GM21825 (cell line): ENCODE data around the gene TIMM9.
A peak's percentile ranks its signal among the peaks of the same experiment; 100 is the strongest.
"Not testable (repeated sequence)": the region's sequence is repeated elsewhere in the genome, so short reads cannot be mapped to it uniquely, and the experiment has no call there.

Experiments
- ATAC-seq: cut with Tn5 transposase; IDR thresholded peaks from one replicate; pipeline ENCODE4 v1.9.1; 2021; ENCODE audit warnings: mild to moderate bottlenecking, moderate library complexity; ENCODE audit not compliant: unreplicated experiment

The TIMM9 gene, protein sequence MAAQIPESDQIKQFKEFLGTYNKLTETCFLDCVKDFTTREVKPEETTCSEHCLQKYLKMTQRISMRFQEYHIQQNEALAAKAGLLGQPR

GRCh38 chr14:58427281-58428117, at the start of gene TIMM9, which contains the start of gene KIAA0586:
Gene TIMM9, minus strand, starts transcription at chr14:58427531. Its CDS starts 15,586 bp downstream, at chr14:58411945.
Gene KIAA0586, plus strand, starts transcription at chr14:58427719. Its CDS starts 546 bp downstream, at chr14:58428265.
- ATAC-seq = peak; percentile 82

- no peak for ATAC-seq
Measured at GRCh38 chr14:58476320-58476719, 49.0 kb upstream of the TIMM9 start.

- ATAC-seq = no peak
Measured at GRCh38 chr14:58469309-58469708, 42.0 kb upstream of the TIMM9 start.

DNA sequence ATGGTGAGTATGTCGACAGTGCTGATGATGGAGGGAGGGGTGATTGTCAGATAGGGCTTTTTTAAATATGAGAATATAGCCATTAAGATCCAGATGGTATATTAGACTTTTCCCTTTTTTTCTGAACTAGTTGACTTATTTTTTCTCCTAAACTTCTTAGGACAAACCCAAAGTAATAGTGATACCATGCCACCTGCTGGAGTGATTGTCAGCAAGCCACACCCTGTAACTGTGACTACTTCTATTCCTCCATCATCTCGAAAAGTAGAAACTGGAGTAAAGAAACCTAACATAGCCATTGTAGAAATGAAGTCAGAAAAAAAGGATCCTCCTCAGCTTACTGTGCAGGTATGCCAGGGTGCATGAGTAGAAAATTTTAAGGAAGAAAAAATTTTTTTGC, 40.2 kb upstream of the TIMM9 start:
- ATAC-seq = no peak

DNA sequence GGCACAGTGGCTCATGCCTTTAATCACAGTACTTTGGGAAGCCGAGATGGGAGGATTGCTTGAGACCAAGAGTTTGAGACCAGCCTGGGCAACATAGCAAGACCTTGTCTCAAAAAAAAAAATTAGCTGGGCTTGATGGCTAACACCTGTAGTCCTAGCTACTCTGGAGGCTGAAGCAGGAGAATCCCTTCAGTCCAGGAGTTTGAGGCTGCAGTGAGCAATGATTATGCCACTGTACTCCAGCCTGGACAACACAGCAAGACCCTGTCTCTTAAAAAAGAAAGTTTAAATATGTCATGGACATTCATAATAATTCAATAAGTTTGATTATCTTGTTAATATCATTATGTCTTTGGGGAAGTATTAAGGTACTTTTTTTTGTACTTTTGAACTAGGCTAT, 39.1 kb upstream of the TIMM9 start:
- no peak for ATAC-seq

DNA sequence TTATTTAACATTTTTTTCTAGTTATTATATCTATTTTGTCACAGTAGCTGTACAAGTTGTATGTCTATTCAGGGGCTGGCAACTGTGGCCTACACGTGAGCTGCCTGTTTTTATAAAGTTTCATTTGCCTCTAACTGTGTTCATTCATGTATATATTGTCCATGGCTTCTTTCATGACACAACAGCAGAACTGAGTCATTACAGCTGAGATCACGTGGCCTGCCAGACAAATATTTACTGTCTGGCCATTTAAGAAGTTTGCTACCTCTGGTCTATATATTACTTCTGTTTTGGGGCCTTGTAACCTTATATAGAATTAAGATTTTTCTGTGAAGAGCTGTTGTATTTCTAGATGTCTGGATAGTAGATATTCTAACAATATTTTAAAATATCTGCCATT, 38.1 kb upstream of the TIMM9 start:
- ATAC-seq = no peak

- ATAC-seq = no peak
Measured at GRCh38 chr14:58464652-58465051, 37.3 kb upstream of the TIMM9 start.

DNA sequence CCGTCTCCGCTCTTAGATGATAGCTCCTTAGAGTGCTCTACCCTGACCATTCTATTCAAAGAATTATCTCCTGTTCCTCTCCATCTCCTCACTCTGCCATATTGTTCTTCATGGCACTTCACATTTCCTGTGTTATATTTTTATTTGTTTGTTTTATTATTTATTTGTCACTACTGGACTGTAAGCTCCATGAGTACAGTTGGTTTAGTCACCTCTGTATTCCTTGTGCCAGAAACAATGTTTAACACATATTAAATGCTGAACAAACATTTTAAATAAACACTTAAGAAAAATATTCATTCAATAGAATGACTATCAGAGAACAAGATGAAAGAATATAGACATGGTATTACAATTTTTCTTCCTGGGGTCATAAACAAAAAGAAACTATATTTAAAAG, 35.8 kb upstream of the TIMM9 start:
- ATAC-seq = no peak

GRCh38 chr14:58460772-58461171, 33.4 kb upstream of the TIMM9 start:
- no peak for ATAC-seq

DNA sequence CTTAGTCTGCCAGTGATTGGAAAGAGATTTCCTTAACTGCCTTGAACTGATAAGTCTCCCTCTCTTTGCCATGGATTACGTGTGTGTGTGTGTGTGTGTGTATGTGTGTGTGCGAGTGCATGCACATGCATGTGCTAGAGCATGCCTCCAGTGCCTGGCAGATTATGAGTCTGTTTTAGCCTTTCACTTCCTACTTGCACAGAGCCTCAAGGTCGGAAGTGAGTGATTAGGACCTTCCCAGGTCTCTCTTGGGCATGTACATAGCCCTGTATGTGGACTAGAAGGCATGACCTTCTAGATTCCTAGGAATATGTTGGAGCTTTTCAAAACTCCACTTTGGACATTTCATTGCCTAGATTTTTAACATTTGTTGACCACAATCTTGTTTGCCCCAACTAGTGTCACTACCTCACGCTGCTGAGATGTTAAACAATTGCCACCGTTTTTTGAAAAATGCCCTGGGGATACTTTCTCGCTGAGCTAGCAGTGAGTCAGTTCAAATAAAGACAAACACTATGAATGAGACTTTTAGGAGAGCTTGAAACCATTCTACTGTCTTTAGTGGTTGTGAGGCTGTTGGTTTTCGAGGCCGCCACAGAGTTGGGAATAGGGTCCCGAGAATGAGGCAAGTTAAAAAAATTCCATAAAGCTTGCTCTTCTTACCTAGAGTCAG, 28.4 kb upstream of the TIMM9 start:
- ATAC-seq = no peak

- no peak for ATAC-seq
Measured at GRCh38 chr14:58444627-58445026, 17.3 kb upstream of the TIMM9 start.

DNA sequence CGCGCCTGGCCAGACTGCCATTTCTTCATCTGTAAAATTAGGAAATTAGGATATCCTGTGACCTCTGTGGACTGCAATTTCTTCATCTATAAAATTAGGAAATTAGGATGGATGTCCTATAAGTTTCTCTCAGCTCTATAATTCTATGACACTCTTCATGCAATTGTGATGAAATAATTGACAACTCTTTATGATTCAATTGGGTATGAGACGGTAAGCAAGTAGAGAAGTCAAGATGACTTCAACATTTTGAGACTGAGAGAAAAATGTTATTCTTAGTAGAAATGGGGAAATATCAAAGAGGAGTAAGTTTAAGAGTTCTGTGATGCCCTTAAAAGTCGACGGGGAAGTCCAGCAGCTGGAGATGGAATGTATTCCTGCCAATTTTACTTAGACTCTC, 12.1 kb upstream of the TIMM9 start:
- ATAC-seq = no peak

GRCh38 chr14:58430156-58430555, 2.8 kb upstream of the TIMM9 start:
- ATAC-seq = no peak

DNA sequence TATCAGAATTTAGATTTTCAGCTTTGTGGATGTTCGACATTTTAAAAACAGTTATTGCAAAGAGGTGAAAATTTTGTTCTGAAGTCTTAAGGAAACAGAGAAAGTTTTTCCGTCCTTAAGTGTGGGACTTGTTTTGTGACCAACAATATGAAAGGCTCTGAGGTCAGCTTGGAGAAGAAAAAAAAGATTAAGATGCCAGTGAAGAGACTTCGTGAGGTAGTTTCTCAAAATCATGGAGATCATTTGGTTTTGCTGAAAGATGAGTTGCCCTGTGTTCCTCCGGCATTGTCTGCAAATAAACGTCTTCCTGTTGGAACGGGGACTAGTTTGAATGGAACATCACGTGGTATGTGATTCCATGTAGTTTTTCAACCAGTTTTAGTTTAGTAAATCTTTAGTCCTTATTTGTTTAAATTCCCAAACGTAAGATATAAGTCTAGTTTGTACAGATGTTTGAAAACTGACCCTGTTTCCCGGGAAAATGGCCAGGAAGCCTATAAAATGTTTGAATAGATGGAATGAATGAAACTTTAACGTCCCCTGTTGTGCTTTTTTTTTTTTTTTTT, 870 bp upstream of the TIMM9 start:
- ATAC-seq = no peak

GRCh38 chr14:58426670-58427280, 556 bp downstream of the TIMM9 start:
- peak; percentile 38 for ATAC-seq

GRCh38 chr14:58416934-58417333, 10.4 kb downstream of the TIMM9 start:
- ATAC-seq = not testable (repeated sequence)

GRCh38 chr14:58415636-58416547, 11.4 kb downstream of the TIMM9 start:
- no peak for ATAC-seq

- no peak for ATAC-seq
Measured at GRCh38 chr14:58414845-58415244, 12.5 kb downstream of the TIMM9 start.

DNA sequence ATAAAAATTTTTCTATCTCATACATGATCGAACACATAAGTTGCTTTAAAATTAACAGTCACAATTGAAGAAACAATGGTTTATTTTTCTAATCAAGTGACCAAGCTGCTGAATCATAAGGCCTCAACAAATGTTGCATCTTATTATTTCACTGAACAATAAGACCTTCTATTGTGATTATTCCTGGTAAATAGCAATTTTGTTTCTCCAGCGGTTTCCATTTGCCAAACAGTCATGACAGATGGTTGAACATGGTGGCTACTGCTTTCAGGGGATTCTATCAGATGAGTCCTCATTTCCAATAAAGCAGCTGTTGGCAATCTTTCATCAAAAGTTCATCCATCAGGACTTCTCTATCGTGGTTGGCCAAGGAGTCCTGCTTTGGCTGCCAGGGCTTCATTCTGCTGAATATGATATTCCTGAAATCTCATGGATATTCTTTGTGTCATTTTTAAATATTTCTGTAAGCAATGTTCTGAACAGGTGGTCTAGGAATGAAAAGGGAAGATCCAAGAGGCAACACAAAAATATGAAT, 18.6 kb downstream of the TIMM9 start:
- no peak for ATAC-seq

DNA sequence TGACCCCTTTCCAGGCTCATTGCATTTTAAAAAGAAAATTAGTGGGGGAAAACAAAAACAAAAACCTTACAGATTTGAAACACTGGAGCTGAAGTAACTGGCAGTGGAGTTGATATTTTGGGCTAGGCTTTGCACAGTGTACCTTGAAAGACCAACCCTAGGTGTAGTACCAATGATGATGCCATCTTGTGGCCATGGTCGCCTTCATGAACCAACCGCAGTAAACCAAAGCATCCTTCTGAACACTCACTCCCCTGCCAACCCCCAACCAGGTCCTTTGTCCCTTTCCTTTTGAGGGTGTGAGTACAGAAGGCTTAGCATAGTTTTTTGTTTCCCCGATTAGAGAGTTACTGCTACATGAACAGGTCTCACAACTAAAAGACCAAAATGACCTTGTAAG, 25.7 kb downstream of the TIMM9 start:
- ATAC-seq = no peak
